ENCODE results near the gene FSTL4. TPM values are rescaled to one million over a fixed set of nuclear protein-coding genes. Genes with fewer than 3 reads are reported as not detected.
"Not testable (repeated sequence)": the region's sequence is repeated elsewhere in the genome, so short reads cannot be mapped to it uniquely, and the experiment has no call there.

Gene FSTL4
- total RNA-seq, 1 donor from 2014 or later = not detected

GRCh38 chr5:133564921-133565565 is 47.3 kb downstream of the FSTL4 start:
- intact Hi-C loops (cut with micrococcal nuclease) = no loop called here
- DNase-seq = no peak
- ATAC-seq = no peak

- intact Hi-C loops (cut with micrococcal nuclease) = no loop called here
Observed at GRCh38 chr5:133562554-133562953, 49.8 kb downstream of the FSTL4 start.

GRCh38 chr5:133559960-133560359 is 52.4 kb downstream of the FSTL4 start:
- intact Hi-C loops (cut with micrococcal nuclease) = no loop called here
- DNase-seq = no peak
- no peak for ATAC-seq

More at GRCh38 chr5:133562554-133562953, 49.8 kb downstream of the FSTL4 start:
- ATAC-seq (no peak), DNase-seq (no peak)

- no peak for ATAC-seq
- DNase-seq = no peak
Observed at GRCh38 chr5:133556551-133556950, 55.8 kb downstream of the FSTL4 start.

GRCh38 chr5:133554279-133554678 is 58.1 kb downstream of the FSTL4 start:
- DNase-seq (no peak), ATAC-seq (no peak)
- intact Hi-C loops (cut with micrococcal nuclease) = no loop called here

More at GRCh38 chr5:133556551-133556950, 55.8 kb downstream of the FSTL4 start:
- intact Hi-C loops (cut with micrococcal nuclease) = no loop called here

GRCh38 chr5:133552925-133553525 is 59.3 kb downstream of the FSTL4 start:
- no peak for ATAC-seq
- intact Hi-C loops (cut with micrococcal nuclease) = no loop called here
- DNase-seq = peak; percentile 31

GRCh38 chr5:133546500-133546899 is 65.8 kb downstream of the FSTL4 start:
- ATAC-seq (no peak), DNase-seq (no peak)
- intact Hi-C loops (cut with micrococcal nuclease) = no loop called here

GRCh38 chr5:133544346-133544745 is 68.0 kb downstream of the FSTL4 start:
- intact Hi-C loops (cut with micrococcal nuclease) = no loop called here

GRCh38 chr5:133539818-133540217 is 72.5 kb downstream of the FSTL4 start:
- no peak for ATAC-seq
- intact Hi-C loops (cut with micrococcal nuclease) = no loop called here
- no peak for DNase-seq

More at GRCh38 chr5:133544346-133544745, 68.0 kb downstream of the FSTL4 start:
- DNase-seq (no peak), ATAC-seq (no peak)

- intact Hi-C loops (cut with micrococcal nuclease) = no loop called here
- ATAC-seq (no peak), DNase-seq (no peak)
Observed at GRCh38 chr5:133538718-133539117, 73.6 kb downstream of the FSTL4 start.

- DNase-seq; ATAC-seq; intact Hi-C loops (cut with micrococcal nuclease): not testable (repeated sequence)
Observed at GRCh38 chr5:133535241-133535929, 77.0 kb downstream of the FSTL4 start.

- DNase-seq (no peak), ATAC-seq (no peak)
- intact Hi-C loops (cut with micrococcal nuclease) = no loop called here
Observed at GRCh38 chr5:133534566-133534965, 77.8 kb downstream of the FSTL4 start.

- intact Hi-C loops (cut with micrococcal nuclease) = no loop called here
- ATAC-seq (no peak), DNase-seq (no peak)
Observed at GRCh38 chr5:133533541-133533940, 78.8 kb downstream of the FSTL4 start.

- ATAC-seq = peak; percentile 74
- DNase-seq = no peak
Observed at GRCh38 chr5:133531594-133531993, 80.7 kb downstream of the FSTL4 start.

GRCh38 chr5:133531178-133531577 is 81.2 kb downstream of the FSTL4 start:
- intact Hi-C loops (cut with micrococcal nuclease) = no loop called here
- ATAC-seq (no peak), DNase-seq (no peak)

More at GRCh38 chr5:133531594-133531993, 80.7 kb downstream of the FSTL4 start:
- intact Hi-C loops (cut with micrococcal nuclease) = no loop called here

- no peak for ATAC-seq
- no peak for DNase-seq
- intact Hi-C loops (cut with micrococcal nuclease) = no loop called here
Observed at GRCh38 chr5:133530270-133530669, 82.1 kb downstream of the FSTL4 start.

GRCh38 chr5:133528841-133529240 is 83.5 kb downstream of the FSTL4 start:
- DNase-seq = no peak
- intact Hi-C loops (cut with micrococcal nuclease) = no loop called here
- ATAC-seq = no peak

GRCh38 chr5:133527311-133527710 is 85.0 kb downstream of the FSTL4 start:
- DNase-seq (no peak), ATAC-seq (no peak)
- intact Hi-C loops (cut with micrococcal nuclease) = no loop called here

- DNase-seq = no peak
- no peak for ATAC-seq
- intact Hi-C loops (cut with micrococcal nuclease) = no loop called here
Observed at GRCh38 chr5:133526368-133526767, 86.0 kb downstream of the FSTL4 start.

GRCh38 chr5:133525126-133525525 is 87.2 kb downstream of the FSTL4 start:
- DNase-seq (no peak), ATAC-seq (no peak)
- intact Hi-C loops (cut with micrococcal nuclease) = no loop called here

All from left ventricle myocardium superior (tissue), 1 donor.